Right lobe of liver (tissue), 6 donors: Measurements from ENCODE around the gene CEMIP2. TPM values are rescaled to one million over a fixed set of nuclear protein-coding genes. Genes with fewer than 3 reads are reported as not detected.

Experiments used
- ATAC-seq, 4 donors: fragments of 200-7000 bp; cut with Tn5 transposase; one replicate each; pipeline ENCODE4 v1.9.1; 2020; ENCODE audit warnings: mild to moderate bottlenecking in 4 of 4, moderate library complexity in 4 of 4
- DNase-seq, 3 donors: peaks; one replicate each; pipeline ENCODE4 v3.0.0-alpha.2; 2020
- H3K27ac ChIP-seq, 3 donors: fragments of 200-600 bp; one replicate each; pipeline ENCODE4 v1.8.0; 2022
- H3K27me3 ChIP-seq, 2 donors: fragments of 200-600 bp; one replicate each; pipeline ENCODE4 v1.8.0; 2022
- H3K36me3 ChIP-seq, 4 donors: fragments of 200-600 bp; sonication (generic) in 1 of 4; one replicate each; pipeline versions ENCODE4 v1.5.1 to v1.8.0; 2017 to 2022; ENCODE audit warnings: control low read depth in 1 of 4
- H3K4me1 ChIP-seq, 4 donors: fragments of 200-600 bp; sonication (generic) in 1 of 4; one replicate each; pipeline versions ENCODE4 v1.5.1 to v1.8.0; 2017 to 2022; ENCODE audit warnings: control low read depth in 1 of 4
- H3K4me3 ChIP-seq, 3 donors: fragments of 200-600 bp; one replicate each; pipeline ENCODE4 v1.8.0; 2022
- H3K9me3 ChIP-seq, 4 donors: fragments of 200-600 bp; sonication (generic) in 1 of 4; one replicate each; pipeline versions ENCODE4 v1.5.1 to v1.8.0; 2017 to 2022; ENCODE audit warnings: control low read depth in 1 of 4
- POLR2A ChIP-seq: fragments of 450-650 bp; IDR thresholded peaks from one replicate; pipeline ENCODE4 v1.6.1; 2017; ENCODE audit warnings: antibody characterized with exemption, mild to moderate bottlenecking
- WGBS: methylation state at CpG from one replicate; pipeline ENCODE4 v1.1.6; 2018; ENCODE audit warnings: low coverage, low lambda C conversion rate; ENCODE audit not compliant: insufficient coverage; ENCODE audit errors: missing lambda C conversion rate; 5-methylcytosine and 5-hydroxymethylcytosine counted together
- intact Hi-C, 2 donors: fragments of 100-400 bp; cut with DNase I; formaldehyde crosslinking; loops; one replicate each; pipeline versions ENCODE4 v1.11.2 to v1.14.1; 2022
- total RNA-seq, 6 experiments: library from RNA; depleted of rRNA in 2 of 6; stranded (reverse); fragments of >200 nt in 2 of 6; fragmentation: NEBNext Ultra II Directional in 3 of 6; extraction: Animal tissue kit (Norgen Biotek cat#: 25700) in 3 of 6; gene quantifications; one replicate each; pipeline versions ENCODE4 v1.1.0 to v1.2.4, GENCODE V29; 2016 to 2023
- TF ChIP-seq, protein P1 (sequence below), 4 donors: fragments of 200-600 bp in 3 of 4; fragments of 450-650 bp in 1 of 4; IDR thresholded peaks; one replicate each; pipeline versions ENCODE4 v1.5.1 to v1.8.0; 2016 to 2022; ENCODE audit warnings: antibody characterized with exemption in 4 of 4, mild to moderate bottlenecking in 2 of 4
- donor health status: DM: no; HTN: yes; CAD: no.
- donor health status: DM: no; HTN: no; CAD: no.
- donor health status: DM: no; HTN: no; CAD: no.
- donor health status: DM: no; HTN: yes; CAD: no.
- donor health status: DM: no; HTN: yes; CAD: no.

CEMIP2 gene
- total RNA-seq, 6 experiments from 2014 or later, result 40.9 to 92.8 (median 56.5) TPM

DNA sequence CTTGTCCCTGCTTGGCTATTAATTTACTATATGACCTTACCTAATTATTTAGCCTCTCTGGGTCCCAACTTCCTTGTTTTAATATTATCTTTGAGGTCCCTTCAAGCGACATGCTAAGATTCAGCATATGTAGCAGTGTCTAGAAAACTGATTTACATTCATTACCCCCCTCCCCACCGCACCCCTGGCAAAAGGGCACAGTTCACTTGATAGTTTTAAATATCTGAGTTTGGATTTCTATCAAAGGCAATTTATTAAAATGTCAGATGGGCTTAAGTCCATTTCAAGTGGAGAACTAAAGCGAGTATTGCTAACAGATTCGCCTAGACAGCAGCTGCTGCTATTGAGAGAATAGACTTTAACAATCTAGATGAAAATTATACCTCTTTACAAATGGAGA lies 3.9 kb downstream of the CEMIP2 start:
- Histone ChIP-seq H3K9me3 (no peaks in the 10 kb centered on the region), H3K4me3 (peak overlapping the region in 1 of 3 donors; percentile 1), H3K27me3 (no peaks in the 10 kb centered on the region), H3K36me3 (no peaks in the 10 kb centered on the region), H3K27ac (peak overlapping the region; percentile 13 to 39 (median 31)), H3K4me1 (peaks cover 0 to 76% (median 28%) of the 10 kb centered on the region in 4 donors)
- ATAC-seq, result no peak
- intact Hi-C loops, result loop anchor here in 1 of 2 donors (10.0 kb wide), 1 partner anchor 150 kb away; no protein-coding TSS in a partner anchor
- no peak for TF ChIP-seq POLR2A
- TF ChIP-seq, protein P1, sequence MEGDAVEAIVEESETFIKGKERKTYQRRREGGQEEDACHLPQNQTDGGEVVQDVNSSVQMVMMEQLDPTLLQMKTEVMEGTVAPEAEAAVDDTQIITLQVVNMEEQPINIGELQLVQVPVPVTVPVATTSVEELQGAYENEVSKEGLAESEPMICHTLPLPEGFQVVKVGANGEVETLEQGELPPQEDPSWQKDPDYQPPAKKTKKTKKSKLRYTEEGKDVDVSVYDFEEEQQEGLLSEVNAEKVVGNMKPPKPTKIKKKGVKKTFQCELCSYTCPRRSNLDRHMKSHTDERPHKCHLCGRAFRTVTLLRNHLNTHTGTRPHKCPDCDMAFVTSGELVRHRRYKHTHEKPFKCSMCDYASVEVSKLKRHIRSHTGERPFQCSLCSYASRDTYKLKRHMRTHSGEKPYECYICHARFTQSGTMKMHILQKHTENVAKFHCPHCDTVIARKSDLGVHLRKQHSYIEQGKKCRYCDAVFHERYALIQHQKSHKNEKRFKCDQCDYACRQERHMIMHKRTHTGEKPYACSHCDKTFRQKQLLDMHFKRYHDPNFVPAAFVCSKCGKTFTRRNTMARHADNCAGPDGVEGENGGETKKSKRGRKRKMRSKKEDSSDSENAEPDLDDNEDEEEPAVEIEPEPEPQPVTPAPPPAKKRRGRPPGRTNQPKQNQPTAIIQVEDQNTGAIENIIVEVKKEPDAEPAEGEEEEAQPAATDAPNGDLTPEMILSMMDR (IDR thresholded peaks at IDR 0.05), result no peak
- WGBS, result 31% methylated on average over 4 of the region's 4 CpGs
- DNase-seq, result no peak

DNA sequence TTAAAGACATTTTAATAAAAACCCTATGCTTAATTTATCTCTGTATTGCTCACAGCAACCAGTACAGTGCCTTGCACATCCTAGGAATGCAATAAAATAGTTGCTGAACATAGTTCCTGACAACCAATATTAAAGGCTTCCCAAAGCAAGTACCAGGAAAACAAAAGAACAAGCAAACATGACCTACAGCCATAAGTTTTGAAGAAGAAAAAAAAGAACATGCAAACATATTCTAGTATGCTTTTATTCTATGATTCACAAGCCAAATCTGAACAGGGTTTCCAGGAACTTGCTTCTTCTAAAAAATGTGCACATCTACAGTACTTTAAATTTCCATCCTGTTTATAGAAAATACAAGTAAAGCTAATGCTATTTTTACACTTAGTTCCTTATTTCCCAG lies 4.5 kb downstream of the CEMIP2 start:
- Histone ChIP-seq H3K9me3 (no peaks in the 10 kb centered on the region), H3K27ac (peak overlapping the region; percentile 0 to 39 (median 31)), H3K36me3 (no peaks in the 10 kb centered on the region), H3K4me1 (peaks cover 0 to 82% (median 28%) of the 10 kb centered on the region in 4 donors), H3K27me3 (no peaks in the 10 kb centered on the region), H3K4me3 (no peak overlapping the region)
- DNase-seq (no peak), ATAC-seq (no peak)
- intact Hi-C loops, result loop anchor here in 1 of 2 donors (10.0 kb wide), 1 partner anchor 149 kb away; no protein-coding TSS in a partner anchor
- TF ChIP-seq POLR2A, result no peak
- TF ChIP-seq, protein P1 (IDR thresholded peaks at IDR 0.05), result no peak

DNA sequence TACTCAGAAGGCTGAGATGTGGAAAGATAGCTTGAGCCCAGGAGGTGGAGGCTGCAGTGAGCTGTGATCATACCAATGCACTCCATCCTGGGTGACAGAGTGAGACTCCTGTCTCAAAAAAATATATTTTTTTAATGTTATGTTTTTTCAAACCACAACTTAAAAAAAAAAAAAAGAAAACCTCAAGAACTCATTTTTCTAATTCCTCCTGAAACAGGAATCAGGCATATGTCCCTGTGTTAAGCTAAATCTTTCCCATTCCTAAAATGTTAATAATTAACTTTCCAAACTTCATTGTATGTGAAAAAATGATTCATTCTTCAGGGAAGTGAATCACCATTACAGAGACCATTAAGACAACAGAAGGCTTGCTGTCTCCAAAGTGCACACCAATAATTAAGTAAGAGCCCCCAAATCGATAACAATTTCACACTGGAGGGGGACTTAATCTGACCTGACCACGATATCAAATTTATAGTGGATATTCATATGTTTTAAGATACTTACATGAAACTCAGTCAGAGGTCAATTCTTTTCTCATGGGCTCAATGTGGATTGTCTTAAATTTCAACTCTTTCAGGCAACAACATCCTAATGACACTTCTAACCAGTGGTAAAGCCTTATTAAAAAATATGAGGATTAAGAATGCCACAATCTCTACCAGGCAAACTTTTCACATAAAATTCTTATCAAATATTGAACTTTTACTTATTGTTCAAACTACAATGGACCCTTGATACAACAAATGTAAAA lies 5.2 kb downstream of the CEMIP2 start:
- TF ChIP-seq, protein P1 (IDR thresholded peaks at IDR 0.05), result no peak
- TF ChIP-seq POLR2A, result no peak
- H3K9me3 ChIP-seq, result no peaks in the 10 kb centered on the region
- H3K27me3 ChIP-seq, result no peaks in the 10 kb centered on the region
- H3K27ac ChIP-seq, result peak overlapping the region in 2 of 3 donors; percentile 31 to 43
- no peak overlapping the region for H3K4me3 ChIP-seq
- DNase-seq (no peak), ATAC-seq (peak in 2 of 4 donors; percentile 16 to 21)
- 40% methylated on average over 2 of the region's 2 CpGs for WGBS
- no peaks in the 10 kb centered on the region for H3K36me3 ChIP-seq
- peaks cover 0 to 88% (median 31%) of the 10 kb centered on the region in 4 donors for H3K4me1 ChIP-seq
- intact Hi-C loops, result loop anchor here in 1 of 2 donors (10.0 kb wide), 1 partner anchor 148 kb away; no protein-coding TSS in a partner anchor

DNA sequence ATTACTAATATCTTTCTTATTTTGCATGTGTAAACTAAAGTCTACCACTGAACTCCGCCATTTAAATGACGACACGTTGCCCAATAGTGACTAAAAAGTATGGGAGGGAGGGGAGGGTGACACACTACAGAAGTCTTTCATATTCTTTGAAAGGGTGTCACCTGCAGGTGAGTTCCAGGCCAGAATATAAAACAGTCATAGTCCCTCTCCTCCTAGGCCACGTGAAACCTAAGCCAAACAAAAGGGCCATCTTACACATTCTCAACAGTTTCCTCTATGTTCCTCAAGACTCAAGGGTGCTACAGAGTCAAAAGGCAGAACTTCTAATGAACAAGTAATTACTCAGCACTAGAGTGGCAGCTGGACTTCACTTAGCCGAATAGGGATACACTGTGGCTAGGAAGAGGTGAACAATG lies 6.4 kb downstream of the CEMIP2 start:
- Histone ChIP-seq H3K4me1 (peaks cover 0 to 95% (median 36%) of the 10 kb centered on the region in 4 donors), H3K9me3 (no peaks in the 10 kb centered on the region), H3K36me3 (no peaks in the 10 kb centered on the region), H3K27ac (peak overlapping the region in 2 of 3 donors; percentile 43 to 84), H3K4me3 (no peak overlapping the region), H3K27me3 (no peaks in the 10 kb centered on the region)
- DNase-seq, result no peak
- 46% methylated on average over 5 of the region's 5 CpGs for WGBS
- TF ChIP-seq POLR2A, result no peak
- TF ChIP-seq, protein P1 (IDR thresholded peaks at IDR 0.05), result peak in 3 of 4 donors; percentile 7 to 21 (median 19)
- intact Hi-C loops, result loop anchor here in 1 of 2 donors (10.0 kb wide), 1 partner anchor 147 kb away; no protein-coding TSS in a partner anchor
- peak in 2 of 4 donors; percentile 4 to 12 for ATAC-seq
